ENCODE results near the gene ODAD4. TPM values are rescaled to one million over a fixed set of nuclear protein-coding genes. Genes with fewer than 3 reads are reported as not detected.

Gene ODAD4
- polyA plus RNA-seq, 1 of the 3 experiments (the other 2 are of a cell fraction) = 1.1 TPM

DNA sequence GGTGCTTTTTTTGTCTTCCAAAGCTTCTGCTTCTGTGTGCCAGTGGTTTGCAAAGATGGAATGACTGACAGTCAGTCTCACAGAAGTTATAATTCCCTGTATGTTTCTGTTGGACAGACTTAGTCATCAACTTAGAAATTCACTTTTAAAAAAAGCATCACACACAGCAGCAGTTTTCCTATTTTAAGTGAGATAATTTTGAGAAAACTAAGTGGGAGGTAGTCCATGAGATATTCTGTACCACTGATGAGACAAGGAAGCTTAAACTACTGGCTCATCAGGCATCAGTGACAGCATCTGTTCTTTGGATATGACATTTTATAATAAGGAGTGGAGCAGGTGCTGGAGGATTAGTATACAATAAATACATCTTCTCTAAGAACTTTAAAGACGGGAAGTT, 56.2 kb downstream of the ODAD4 start:
- H3K36me3 ChIP-seq (replicated peaks in 1 of 2; ENCODE audit: control insufficient read depth in 1 of 2, insufficient read depth in 2 of 2, low read length in 1 of 2) = peaks cover 77 to 85% of the 10 kb centered on the region in 2 experiments
- POLR2A ChIA-PET = interaction anchor here (0.6 to 1.4 kb wide), 2 partner anchors 11 to 54 kb away, joined by 3 to 4 read pairs; no protein-coding TSS in a partner anchor
- no peaks in the 10 kb centered on the region for H3K27me3 ChIP-seq (ENCODE audit: insufficient read depth)
- H3K4me1 ChIP-seq (ENCODE audit: control insufficient read depth in 1 of 2, insufficient read depth in 2 of 2, low read depth in 1 of 2, low read length in 1 of 2) = no peaks in the 10 kb centered on the region
- CTCF ChIA-PET = no interaction called here
- no peak overlapping the region for H3K9ac ChIP-seq
- TF ChIP-seq RFX5 (IDR thresholded peaks at IDR 0.05; ENCODE audit: low read length) = no peak
- no peak for TF ChIP-seq EZH2phosphoT487 (IDR thresholded peaks at IDR 0.05; ENCODE audit: borderline replicate concordance, low read depth)
- TF ChIP-seq, protein P1, sequence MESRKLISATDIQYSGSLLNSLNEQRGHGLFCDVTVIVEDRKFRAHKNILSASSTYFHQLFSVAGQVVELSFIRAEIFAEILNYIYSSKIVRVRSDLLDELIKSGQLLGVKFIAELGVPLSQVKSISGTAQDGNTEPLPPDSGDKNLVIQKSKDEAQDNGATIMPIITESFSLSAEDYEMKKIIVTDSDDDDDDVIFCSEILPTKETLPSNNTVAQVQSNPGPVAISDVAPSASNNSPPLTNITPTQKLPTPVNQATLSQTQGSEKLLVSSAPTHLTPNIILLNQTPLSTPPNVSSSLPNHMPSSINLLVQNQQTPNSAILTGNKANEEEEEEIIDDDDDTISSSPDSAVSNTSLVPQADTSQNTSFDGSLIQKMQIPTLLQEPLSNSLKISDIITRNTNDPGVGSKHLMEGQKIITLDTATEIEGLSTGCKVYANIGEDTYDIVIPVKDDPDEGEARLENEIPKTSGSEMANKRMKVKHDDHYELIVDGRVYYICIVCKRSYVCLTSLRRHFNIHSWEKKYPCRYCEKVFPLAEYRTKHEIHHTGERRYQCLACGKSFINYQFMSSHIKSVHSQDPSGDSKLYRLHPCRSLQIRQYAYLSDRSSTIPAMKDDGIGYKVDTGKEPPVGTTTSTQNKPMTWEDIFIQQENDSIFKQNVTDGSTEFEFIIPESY (IDR thresholded peaks at IDR 0.05; ENCODE audit: borderline replicate concordance, low read depth) = no peak
- TF ChIP-seq, protein P2, sequence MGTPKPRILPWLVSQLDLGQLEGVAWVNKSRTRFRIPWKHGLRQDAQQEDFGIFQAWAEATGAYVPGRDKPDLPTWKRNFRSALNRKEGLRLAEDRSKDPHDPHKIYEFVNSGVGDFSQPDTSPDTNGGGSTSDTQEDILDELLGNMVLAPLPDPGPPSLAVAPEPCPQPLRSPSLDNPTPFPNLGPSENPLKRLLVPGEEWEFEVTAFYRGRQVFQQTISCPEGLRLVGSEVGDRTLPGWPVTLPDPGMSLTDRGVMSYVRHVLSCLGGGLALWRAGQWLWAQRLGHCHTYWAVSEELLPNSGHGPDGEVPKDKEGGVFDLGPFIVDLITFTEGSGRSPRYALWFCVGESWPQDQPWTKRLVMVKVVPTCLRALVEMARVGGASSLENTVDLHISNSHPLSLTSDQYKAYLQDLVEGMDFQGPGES (IDR thresholded peaks at IDR 0.05; ENCODE audit: low read depth, low read length) = no peak
- TF ChIP-seq, protein P3, sequence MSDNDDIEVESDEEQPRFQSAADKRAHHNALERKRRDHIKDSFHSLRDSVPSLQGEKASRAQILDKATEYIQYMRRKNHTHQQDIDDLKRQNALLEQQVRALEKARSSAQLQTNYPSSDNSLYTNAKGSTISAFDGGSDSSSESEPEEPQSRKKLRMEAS (IDR thresholded peaks at IDR 0.05; ENCODE audit: low read depth) = no peak
- TF ChIP-seq, protein P4, sequence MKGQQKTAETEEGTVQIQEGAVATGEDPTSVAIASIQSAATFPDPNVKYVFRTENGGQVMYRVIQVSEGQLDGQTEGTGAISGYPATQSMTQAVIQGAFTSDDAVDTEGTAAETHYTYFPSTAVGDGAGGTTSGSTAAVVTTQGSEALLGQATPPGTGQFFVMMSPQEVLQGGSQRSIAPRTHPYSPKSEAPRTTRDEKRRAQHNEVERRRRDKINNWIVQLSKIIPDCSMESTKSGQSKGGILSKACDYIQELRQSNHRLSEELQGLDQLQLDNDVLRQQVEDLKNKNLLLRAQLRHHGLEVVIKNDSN (IDR thresholded peaks at IDR 0.05; ENCODE audit: borderline replicate concordance, low read depth) = no peak
- H3K4me2 ChIP-seq = no peak overlapping the region
- H4K20me1 ChIP-seq (ENCODE audit: insufficient read depth) = no peaks in the 10 kb centered on the region
- H3F3A ChIP-seq (replicated peaks; ENCODE audit: insufficient read depth) = peaks cover 6% of the 10 kb centered on the region
- H3K9me2 ChIP-seq = no peaks in the 10 kb centered on the region
- no peaks in the 10 kb centered on the region for H3K9me3 ChIP-seq
- WGBS (ENCODE audit: low lambda C conversion rate) = 100% methylated on average over 1 of the region's 1 CpG
- no peak overlapping the region for H3K4me3 ChIP-seq (ENCODE audit: low read depth in 2 of 2, low read length in 1 of 2)
- H3K27ac ChIP-seq (ENCODE audit: low read depth in 2 of 2, low read length in 1 of 2) = no peak overlapping the region
- no peak overlapping the region for H2AFZ ChIP-seq (ENCODE audit: low read depth)
- DNase-seq = no peak
- H3K79me2 ChIP-seq (ENCODE audit: insufficient read depth) = peaks cover 6% of the 10 kb centered on the region; the same call in 1 of the 2 replicates

DNA sequence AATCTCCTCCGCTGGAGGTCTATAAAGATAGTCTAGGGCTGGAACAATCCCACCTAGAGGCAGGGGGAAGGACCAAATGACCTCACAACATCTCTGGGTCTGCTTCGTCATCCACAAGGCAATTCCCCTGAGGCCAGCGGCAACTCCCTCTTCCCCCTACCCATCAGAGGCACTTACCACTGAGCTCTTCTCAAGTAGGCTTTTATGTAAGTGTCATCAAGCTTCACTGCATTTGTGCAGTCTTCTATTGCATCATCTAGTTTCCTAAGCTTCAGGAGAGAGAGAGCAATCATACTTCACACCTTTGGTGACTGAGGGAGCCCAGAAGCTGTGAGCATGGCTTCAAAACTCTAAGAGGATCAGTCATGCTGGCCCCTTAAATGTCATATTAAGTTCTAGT, 57.2 kb downstream of the ODAD4 start:
- no peak overlapping the region for H3K4me3 ChIP-seq (ENCODE audit: low read depth in 2 of 2, low read length in 1 of 2)
- CTCF ChIA-PET = interaction anchor here (2.0 kb wide), 1 partner anchor 13 kb away, joined by 5 read pairs; no protein-coding TSS in a partner anchor
- H3K36me3 ChIP-seq (replicated peaks in 1 of 2; ENCODE audit: control insufficient read depth in 1 of 2, insufficient read depth in 2 of 2, low read length in 1 of 2) = peaks cover 79 to 83% of the 10 kb centered on the region in 2 experiments
- peaks cover 6% of the 10 kb centered on the region; the same call in 1 of the 2 replicates for H3K79me2 ChIP-seq (ENCODE audit: insufficient read depth)
- no peaks in the 10 kb centered on the region for H3K4me1 ChIP-seq (ENCODE audit: control insufficient read depth in 1 of 2, insufficient read depth in 2 of 2, low read depth in 1 of 2, low read length in 1 of 2)
- no peak overlapping the region for H3K27ac ChIP-seq (ENCODE audit: low read depth in 2 of 2, low read length in 1 of 2)
- H3K27me3 ChIP-seq (ENCODE audit: insufficient read depth) = no peaks in the 10 kb centered on the region
- POLR2A ChIA-PET = no interaction called here
- no peak for DNase-seq
- H2AFZ ChIP-seq (ENCODE audit: low read depth) = no peak overlapping the region
- TF ChIP-seq TEAD4 (IDR thresholded peaks at IDR 0.05; ENCODE audit: borderline replicate concordance, insufficient read depth) (no peak), RCOR1 (IDR thresholded peaks at IDR 0.05; ENCODE audit: low read length) (no peak), RAD21 (IDR thresholded peaks at IDR 0.05; ENCODE audit: low read length) (no peak), FOXJ3 (CRISPR knock-in tag; IDR thresholded peaks at IDR 0.05) (no peak), NFIC (IDR thresholded peaks at IDR 0.05; ENCODE audit: borderline replicate concordance) (no peak), RFX5 (IDR thresholded peaks at IDR 0.05; ENCODE audit: low read length) (no peak), NRF1 (IDR thresholded peaks at IDR 0.05; ENCODE audit: low read depth, low read length) (no peak), SMC3 (IDR thresholded peaks at IDR 0.05; ENCODE audit: low read depth, low read length) (no peak), EZH2phosphoT487 (IDR thresholded peaks at IDR 0.05; ENCODE audit: borderline replicate concordance, low read depth) (no peak), MEF2A (IDR thresholded peaks at IDR 0.05; ENCODE audit: borderline replicate concordance, low read depth) (no peak), RXRA (IDR thresholded peaks at IDR 0.05; ENCODE audit: borderline replicate concordance, low read depth) (no peak), TAF1 (IDR thresholded peaks at IDR 0.05; ENCODE audit: borderline replicate concordance, low read depth, low read length) (no peak)
- TF ChIP-seq, protein P5, sequence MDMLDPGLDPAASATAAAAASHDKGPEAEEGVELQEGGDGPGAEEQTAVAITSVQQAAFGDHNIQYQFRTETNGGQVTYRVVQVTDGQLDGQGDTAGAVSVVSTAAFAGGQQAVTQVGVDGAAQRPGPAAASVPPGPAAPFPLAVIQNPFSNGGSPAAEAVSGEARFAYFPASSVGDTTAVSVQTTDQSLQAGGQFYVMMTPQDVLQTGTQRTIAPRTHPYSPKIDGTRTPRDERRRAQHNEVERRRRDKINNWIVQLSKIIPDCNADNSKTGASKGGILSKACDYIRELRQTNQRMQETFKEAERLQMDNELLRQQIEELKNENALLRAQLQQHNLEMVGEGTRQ (IDR thresholded peaks at IDR 0.05; ENCODE audit: borderline replicate concordance, low read depth, low read length) = no peak
- TF ChIP-seq, protein P6, sequence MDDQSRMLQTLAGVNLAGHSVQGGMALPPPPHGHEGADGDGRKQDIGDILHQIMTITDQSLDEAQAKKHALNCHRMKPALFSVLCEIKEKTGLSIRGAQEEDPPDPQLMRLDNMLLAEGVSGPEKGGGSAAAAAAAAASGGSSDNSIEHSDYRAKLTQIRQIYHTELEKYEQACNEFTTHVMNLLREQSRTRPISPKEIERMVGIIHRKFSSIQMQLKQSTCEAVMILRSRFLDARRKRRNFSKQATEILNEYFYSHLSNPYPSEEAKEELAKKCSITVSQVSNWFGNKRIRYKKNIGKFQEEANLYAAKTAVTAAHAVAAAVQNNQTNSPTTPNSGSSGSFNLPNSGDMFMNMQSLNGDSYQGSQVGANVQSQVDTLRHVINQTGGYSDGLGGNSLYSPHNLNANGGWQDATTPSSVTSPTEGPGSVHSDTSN (IDR thresholded peaks at IDR 0.05) = no peak
- no peak overlapping the region for H3K4me2 ChIP-seq
- H3K9me3 ChIP-seq = no peaks in the 10 kb centered on the region
- H3K9me2 ChIP-seq = no peaks in the 10 kb centered on the region
- H3K9ac ChIP-seq = no peak overlapping the region
- H4K20me1 ChIP-seq (ENCODE audit: insufficient read depth) = no peaks in the 10 kb centered on the region
- whole genome bisulfite sequencing (ENCODE audit: low lambda C conversion rate) = 94% methylated on average over 2 of the region's 3 CpGs
- peaks cover 6% of the 10 kb centered on the region for H3F3A ChIP-seq (replicated peaks; ENCODE audit: insufficient read depth)
